HL-60 (cell line): ENCODE measurements around the gene PGM5.

Experiments used
- DNase-seq, 2 experiments: peaks; one replicate each; pipeline ENCODE4 v3.0.0-alpha.2; 2010 to 2020; ENCODE audit warnings: low read depth in 1 of 2, low spot score in 1 of 2
- H3K27ac ChIP-seq: fragments of 250-450 bp; sonication (Bioruptor Pico); replicated peaks from 2 replicates; pipeline ENCODE4 v1.5.1; 2020; ENCODE audit warnings: mild to moderate bottlenecking, moderate library complexity
- H3K27me3 ChIP-seq: fragments of 250-450 bp; sonication (Bioruptor Pico); 2 replicates; pipeline ENCODE4 v1.5.1; 2021; ENCODE audit warnings: mild to moderate bottlenecking, moderate library complexity; ENCODE audit not compliant: insufficient read depth, poor library complexity, severe bottlenecking
- H3K4me3 ChIP-seq: replicated peaks from 2 replicates; pipeline ENCODE4 v1.5.1; 2011; ENCODE audit warnings: mild to moderate bottlenecking, control low read depth, low read length; ENCODE audit not compliant: insufficient read depth
- GABPA ChIP-seq: IDR thresholded peaks from 2 replicates; pipeline ENCODE4 v1.6.1; 2012; ENCODE audit warnings: low read depth
- POLR2AphosphoS5 ChIP-seq: IDR thresholded peaks from 2 replicates; pipeline ENCODE4 v1.6.1; 2012; ENCODE audit warnings: low read depth
- SPI1 ChIP-seq: IDR thresholded peaks from 2 replicates; pipeline ENCODE4 v1.6.1; 2012; ENCODE audit warnings: low read depth, mild to moderate bottlenecking, borderline replicate concordance
- TF ChIP-seq, protein P1 (sequence below): IDR thresholded peaks from 2 replicates; pipeline ENCODE4 v1.6.1; 2012; ENCODE audit warnings: low read depth; ENCODE audit not compliant: insufficient replicate concordance
- TF ChIP-seq, protein P2 (sequence below): IDR thresholded peaks from one replicate; pipeline ENCODE4 v1.5.1; 2011; ENCODE audit warnings: low read length, control low read depth, inconsistent platforms; ENCODE audit not compliant: insufficient read depth

Gene PGM5

DNA sequence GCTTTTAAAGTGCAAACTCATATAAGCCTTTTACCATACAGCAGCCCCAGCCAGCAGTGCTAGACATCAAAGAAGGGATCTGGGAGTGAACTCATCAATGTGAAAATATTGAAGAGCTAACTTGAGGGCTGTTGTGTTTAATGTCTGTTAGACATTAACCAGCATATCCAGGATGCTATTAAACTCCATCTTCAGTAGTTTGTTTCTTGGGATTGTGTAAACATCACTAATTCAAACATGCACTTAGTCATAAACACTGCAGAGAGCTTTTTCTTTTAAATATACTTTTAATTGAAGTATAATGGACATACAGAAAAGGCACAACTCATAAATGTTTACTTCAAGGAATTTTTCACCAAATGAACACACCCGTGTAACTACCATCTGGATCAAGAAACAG is 102.5 kb downstream of the PGM5 start:
- DNase-seq, result no peak
- Histone ChIP-seq H3K27me3 (no peaks in the 10 kb centered on the region), H3K4me3 (no peak overlapping the region), H3K27ac (no peak overlapping the region)
- TF ChIP-seq GABPA, result no peak
- no peak for TF ChIP-seq SPI1
- TF ChIP-seq, protein P1, sequence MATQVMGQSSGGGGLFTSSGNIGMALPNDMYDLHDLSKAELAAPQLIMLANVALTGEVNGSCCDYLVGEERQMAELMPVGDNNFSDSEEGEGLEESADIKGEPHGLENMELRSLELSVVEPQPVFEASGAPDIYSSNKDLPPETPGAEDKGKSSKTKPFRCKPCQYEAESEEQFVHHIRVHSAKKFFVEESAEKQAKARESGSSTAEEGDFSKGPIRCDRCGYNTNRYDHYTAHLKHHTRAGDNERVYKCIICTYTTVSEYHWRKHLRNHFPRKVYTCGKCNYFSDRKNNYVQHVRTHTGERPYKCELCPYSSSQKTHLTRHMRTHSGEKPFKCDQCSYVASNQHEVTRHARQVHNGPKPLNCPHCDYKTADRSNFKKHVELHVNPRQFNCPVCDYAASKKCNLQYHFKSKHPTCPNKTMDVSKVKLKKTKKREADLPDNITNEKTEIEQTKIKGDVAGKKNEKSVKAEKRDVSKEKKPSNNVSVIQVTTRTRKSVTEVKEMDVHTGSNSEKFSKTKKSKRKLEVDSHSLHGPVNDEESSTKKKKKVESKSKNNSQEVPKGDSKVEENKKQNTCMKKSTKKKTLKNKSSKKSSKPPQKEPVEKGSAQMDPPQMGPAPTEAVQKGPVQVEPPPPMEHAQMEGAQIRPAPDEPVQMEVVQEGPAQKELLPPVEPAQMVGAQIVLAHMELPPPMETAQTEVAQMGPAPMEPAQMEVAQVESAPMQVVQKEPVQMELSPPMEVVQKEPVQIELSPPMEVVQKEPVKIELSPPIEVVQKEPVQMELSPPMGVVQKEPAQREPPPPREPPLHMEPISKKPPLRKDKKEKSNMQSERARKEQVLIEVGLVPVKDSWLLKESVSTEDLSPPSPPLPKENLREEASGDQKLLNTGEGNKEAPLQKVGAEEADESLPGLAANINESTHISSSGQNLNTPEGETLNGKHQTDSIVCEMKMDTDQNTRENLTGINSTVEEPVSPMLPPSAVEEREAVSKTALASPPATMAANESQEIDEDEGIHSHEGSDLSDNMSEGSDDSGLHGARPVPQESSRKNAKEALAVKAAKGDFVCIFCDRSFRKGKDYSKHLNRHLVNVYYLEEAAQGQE, result no peak
- TF ChIP-seq, protein P2, sequence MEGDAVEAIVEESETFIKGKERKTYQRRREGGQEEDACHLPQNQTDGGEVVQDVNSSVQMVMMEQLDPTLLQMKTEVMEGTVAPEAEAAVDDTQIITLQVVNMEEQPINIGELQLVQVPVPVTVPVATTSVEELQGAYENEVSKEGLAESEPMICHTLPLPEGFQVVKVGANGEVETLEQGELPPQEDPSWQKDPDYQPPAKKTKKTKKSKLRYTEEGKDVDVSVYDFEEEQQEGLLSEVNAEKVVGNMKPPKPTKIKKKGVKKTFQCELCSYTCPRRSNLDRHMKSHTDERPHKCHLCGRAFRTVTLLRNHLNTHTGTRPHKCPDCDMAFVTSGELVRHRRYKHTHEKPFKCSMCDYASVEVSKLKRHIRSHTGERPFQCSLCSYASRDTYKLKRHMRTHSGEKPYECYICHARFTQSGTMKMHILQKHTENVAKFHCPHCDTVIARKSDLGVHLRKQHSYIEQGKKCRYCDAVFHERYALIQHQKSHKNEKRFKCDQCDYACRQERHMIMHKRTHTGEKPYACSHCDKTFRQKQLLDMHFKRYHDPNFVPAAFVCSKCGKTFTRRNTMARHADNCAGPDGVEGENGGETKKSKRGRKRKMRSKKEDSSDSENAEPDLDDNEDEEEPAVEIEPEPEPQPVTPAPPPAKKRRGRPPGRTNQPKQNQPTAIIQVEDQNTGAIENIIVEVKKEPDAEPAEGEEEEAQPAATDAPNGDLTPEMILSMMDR, result no peak
- no peak for TF ChIP-seq POLR2AphosphoS5

DNA sequence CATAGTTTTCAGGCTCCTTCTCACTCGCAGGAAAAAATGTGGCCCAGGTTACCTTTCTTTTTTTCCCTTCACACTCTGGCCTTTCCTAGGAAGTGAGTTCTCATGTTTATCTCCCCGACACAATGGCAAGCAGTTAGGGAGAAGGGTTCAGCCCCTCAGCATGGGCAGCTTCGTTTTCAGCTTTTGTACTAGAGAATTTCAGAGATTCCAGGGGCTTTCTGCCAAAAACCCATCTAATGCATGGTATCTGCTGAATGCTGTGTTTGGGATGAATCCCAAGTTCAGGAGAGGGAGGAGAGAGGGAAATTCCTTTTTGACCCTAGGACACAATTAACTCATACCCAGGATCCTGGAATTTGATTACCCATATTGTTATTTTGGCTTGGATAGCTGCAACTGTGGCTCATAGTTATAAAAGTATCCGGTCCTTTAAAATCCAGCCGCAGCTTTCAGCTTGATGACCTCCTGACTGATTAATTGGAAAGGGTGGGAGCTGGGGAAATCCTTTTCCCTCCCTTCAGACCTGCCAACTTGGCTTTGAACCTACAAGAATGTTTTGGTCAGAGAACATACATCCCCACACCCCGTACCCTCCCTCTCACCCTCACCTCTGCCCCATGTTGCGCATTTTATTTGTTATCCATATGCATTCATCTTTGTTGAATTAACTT is 105.8 kb downstream of the PGM5 start:
- Histone ChIP-seq H3K4me3 (no peak overlapping the region), H3K27me3 (no peaks in the 10 kb centered on the region), H3K27ac (no peak overlapping the region)
- DNase-seq, result no peak
- TF ChIP-seq, protein P2, result no peak
- no peak for TF ChIP-seq SPI1
- TF ChIP-seq POLR2AphosphoS5, result no peak

DNA sequence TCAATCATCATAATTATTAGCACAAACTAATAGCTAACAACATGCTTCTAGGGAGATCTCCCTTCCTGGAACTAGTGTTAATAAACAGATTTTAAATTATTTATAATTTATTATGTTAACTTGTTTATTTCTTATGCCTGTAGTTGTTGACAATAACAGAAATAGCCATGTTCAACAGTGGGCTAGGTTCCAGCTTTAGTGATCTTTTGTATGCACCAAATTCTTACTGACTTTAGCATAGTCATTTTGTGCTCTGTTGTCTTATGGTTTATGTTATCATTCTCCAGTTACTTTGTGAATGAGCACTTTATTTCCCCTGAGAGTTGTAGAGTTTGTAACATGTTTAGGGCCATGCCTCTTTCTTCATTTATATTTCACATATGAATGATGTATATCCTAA is 113.7 kb downstream of the PGM5 start:
- Histone ChIP-seq H3K4me3 (no peak overlapping the region), H3K27ac (no peak overlapping the region), H3K27me3 (no peaks in the 10 kb centered on the region)
- no peak for TF ChIP-seq POLR2AphosphoS5
- TF ChIP-seq, protein P2, result no peak
- no peak for TF ChIP-seq GABPA
- no peak for TF ChIP-seq SPI1
- TF ChIP-seq, protein P1, result no peak
- no peak for DNase-seq

DNA sequence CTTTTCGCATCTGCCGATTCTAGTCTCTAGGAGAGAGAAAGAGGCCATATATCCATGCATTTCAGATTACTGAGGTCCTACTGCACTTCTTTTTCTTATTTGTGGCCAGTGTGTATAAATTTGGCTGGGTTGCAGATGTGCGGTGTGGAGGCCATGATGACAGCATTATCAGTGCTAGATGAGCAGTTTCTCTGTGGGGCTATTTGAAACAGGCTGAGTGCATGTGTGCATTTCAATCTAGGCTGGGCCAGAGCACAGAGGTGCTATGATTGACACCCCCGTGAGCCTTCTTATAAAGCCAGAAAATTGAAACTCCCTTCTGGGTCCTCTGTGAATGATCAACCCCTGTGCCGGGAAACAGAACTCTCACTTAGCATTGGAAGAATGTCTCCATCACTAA is 114.2 kb downstream of the PGM5 start:
- H3K4me3 ChIP-seq, result no peak overlapping the region
- TF ChIP-seq POLR2AphosphoS5 (no peak), SPI1 (no peak), GABPA (no peak)
- TF ChIP-seq, protein P2, result no peak
- TF ChIP-seq, protein P1, result no peak
- no peaks in the 10 kb centered on the region for H3K27me3 ChIP-seq
- DNase-seq, result no peak
- H3K27ac ChIP-seq, result no peak overlapping the region
